H1 (cell line): ENCODE measurements around the gene COL4A2. TPM values are rescaled to one million over a fixed set of nuclear protein-coding genes. Genes with fewer than 3 reads are reported as not detected.

Experiments
- CTCF ChIA-PET: fragments of 300-600 bp; sonication (Branson Sonifier 250); formaldehyde crosslinking; loops from one replicate; lab custom pipeline; 2021; ENCODE audit not compliant: partially characterized antibody; lab: Charles Lee
- POLR2A ChIA-PET: fragments of 300-600 bp; sonication (Branson Sonifier 250); formaldehyde crosslinking; loops from one replicate; lab custom pipeline; 2021; ENCODE audit warnings: inconsistent platforms; ENCODE audit not compliant: partially characterized antibody; lab: Charles Lee
- DNase-seq, 2 experiments: peaks; one replicate each; pipeline versions ENCODE4 v3.0.0 to v3.0.0-alpha.2; 2010 to 2022; ENCODE audit warnings: low spot score in 2 of 2, low read depth in 1 of 2, mixed read lengths in 1 of 2
- FAIRE-seq: peaks from 2 replicates; lab custom pipeline; 2011; peaks lifted over from hg19 to GRCh38; lab: Jason Lieb, UNC
- H2AFZ ChIP-seq: 2 replicates; pipeline ENCODE4 v1.8.1; 2012; ENCODE audit warnings: low read length, inconsistent platforms
- H2AK5ac ChIP-seq: 2 replicates; pipeline ENCODE4 v1.6.1; 2013; ENCODE audit warnings: low read depth, low read length
- H2BK120ac ChIP-seq: replicated peaks from 2 replicates; pipeline ENCODE3; 2013; ENCODE audit warnings: low read depth, low read length, inconsistent platforms
- H2BK12ac ChIP-seq: 2 replicates; pipeline ENCODE4 v1.6.1; 2013; ENCODE audit warnings: low read depth, low read length
- H2BK15ac ChIP-seq: 2 replicates; pipeline ENCODE4 v1.6.1; 2013; ENCODE audit warnings: low read length
- H2BK20ac ChIP-seq: 2 replicates; pipeline ENCODE4 v1.6.1; 2013; ENCODE audit warnings: low read length
- H2BK5ac ChIP-seq: 2 replicates; pipeline ENCODE4 v1.6.1; 2013; ENCODE audit warnings: low read depth, low read length
- H3K14ac ChIP-seq: 2 replicates; pipeline ENCODE4 v1.6.1; 2013; ENCODE audit warnings: inconsistent platforms; ENCODE audit not compliant: insufficient read length
- H3K18ac ChIP-seq: 2 replicates; pipeline ENCODE4 v1.6.1; 2013; ENCODE audit warnings: low read length; ENCODE audit errors: extremely low read depth
- H3K23ac ChIP-seq: 2 replicates; pipeline ENCODE4 v1.6.1; 2013; ENCODE audit warnings: inconsistent platforms; ENCODE audit not compliant: insufficient read length
- H3K23me2 ChIP-seq: 2 replicates; pipeline ENCODE4 v1.6.1; 2013; ENCODE audit warnings: low read depth, low read length
- H3K27ac ChIP-seq: 2 replicates; pipeline ENCODE4 v1.6.1; 2011; ENCODE audit warnings: low read depth, low read length, inconsistent platforms
- H3K27me3 ChIP-seq, 4 experiments: replicated peaks in 1 of 4; 1 replicate in 1 of 4; 2 replicates in 3 of 4; pipeline versions ENCODE4 v1.6.1 to v1.8.1; 2011 to 2013; ENCODE audit warnings: low read length in 3 of 4, mild to moderate bottlenecking in 3 of 4, inconsistent platforms in 2 of 4, mixed read lengths in 2 of 4, moderate library complexity in 1 of 4; ENCODE audit not compliant: control insufficient read depth in 3 of 4, insufficient read depth in 3 of 4; ENCODE audit errors: extremely low read depth in 1 of 4
- H3K36me3 ChIP-seq, 4 experiments: 2 replicates each; pipeline versions ENCODE4 v1.6.1 to v1.8.1; 2011 to 2013; ENCODE audit warnings: mild to moderate bottlenecking in 4 of 4, low read length in 3 of 4, moderate library complexity in 2 of 4, control low read depth in 1 of 4, inconsistent platforms in 1 of 4; ENCODE audit not compliant: insufficient read depth in 4 of 4, control insufficient read depth in 2 of 4
- H3K4ac ChIP-seq: replicated peaks from 2 replicates; pipeline ENCODE3; 2013; ENCODE audit warnings: low read length, low read depth, mixed read lengths, inconsistent platforms; ENCODE audit not compliant: insufficient read length
- H3K4me1 ChIP-seq, 4 experiments: replicated peaks in 1 of 4; 1 replicate in 1 of 4; 2 replicates in 3 of 4; pipeline versions ENCODE4 v1.6.1 to v1.8.1; 2011 to 2013; ENCODE audit warnings: low read length in 3 of 4, inconsistent platforms in 2 of 4, mixed read lengths in 1 of 4; ENCODE audit not compliant: insufficient read depth in 4 of 4, control insufficient read depth in 3 of 4
- H3K4me2 ChIP-seq, 2 experiments: 2 replicates each; pipeline versions ENCODE4 v1.6.1 to v1.8.1; 2011 to 2013; ENCODE audit warnings: low read depth in 2 of 2, low read length in 2 of 2, control low read depth in 1 of 2, inconsistent platforms in 1 of 2, mild to moderate bottlenecking in 1 of 2; ENCODE audit not compliant: insufficient read depth in 1 of 2
- H3K4me3 ChIP-seq, 4 experiments: fragments of 200-600, 300-600 bp in 1 of 4; sonication (generic), shearing (Covaris generic), sonication (Bioruptor Twin) in 1 of 4; 2 replicates each; pipeline versions ENCODE4 v1.5.1 to v1.8.1; 2011 to 2016; ENCODE audit warnings: low read length in 4 of 4, low read depth in 3 of 4, control low read depth in 2 of 4, inconsistent platforms in 2 of 4, mild to moderate bottlenecking in 2 of 4, mixed read lengths in 1 of 4, moderate library complexity in 1 of 4; ENCODE audit not compliant: insufficient read depth in 2 of 4; ENCODE audit errors: extremely low read depth in 1 of 4
- H3K56ac ChIP-seq: replicated peaks from 2 replicates; pipeline ENCODE3; 2013; ENCODE audit warnings: low read depth, mild to moderate bottlenecking, mixed read lengths, low read length, inconsistent platforms; ENCODE audit not compliant: insufficient read length
- H3K79me1 ChIP-seq: 2 replicates; pipeline ENCODE4 v1.6.1; 2013; ENCODE audit warnings: low read depth, low read length, control low read depth
- H3K79me2 ChIP-seq, 2 experiments: 2 replicates each; pipeline versions ENCODE4 v1.6.1 to v1.8.1; 2012 to 2013; ENCODE audit warnings: low read length in 2 of 2, mild to moderate bottlenecking in 2 of 2, inconsistent platforms in 1 of 2; ENCODE audit not compliant: insufficient read depth in 2 of 2, control insufficient read depth in 1 of 2
- H3K9ac ChIP-seq, 4 experiments: replicated peaks in 1 of 4; 1 replicate in 1 of 4; 2 replicates in 3 of 4; pipeline versions ENCODE4 v1.6.1 to v1.8.1; 2011 to 2013; ENCODE audit warnings: low read depth in 3 of 4, low read length in 3 of 4, control low read depth in 2 of 4, mild to moderate bottlenecking in 2 of 4, moderate library complexity in 2 of 4, inconsistent platforms in 1 of 4; ENCODE audit errors: extremely low read depth in 1 of 4
- H3K9me3 ChIP-seq, 2 experiments: 2 replicates each; pipeline versions ENCODE4 v1.6.1 to v1.8.1; 2012 to 2013; ENCODE audit warnings: mild to moderate bottlenecking in 2 of 2, moderate library complexity in 2 of 2, control low read depth in 1 of 2, inconsistent platforms in 1 of 2, low read depth in 1 of 2, low read length in 1 of 2, mixed read lengths in 1 of 2; ENCODE audit not compliant: insufficient read depth in 2 of 2
- H4K20me1 ChIP-seq, 2 experiments: replicated peaks in 1 of 2; 2 replicates each; pipeline versions ENCODE3 to v1.8.1; 2011 to 2013; ENCODE audit warnings: inconsistent platforms in 2 of 2, low read length in 2 of 2, mild to moderate bottlenecking in 1 of 2; ENCODE audit not compliant: insufficient read depth in 2 of 2, control insufficient read depth in 1 of 2
- H4K5ac ChIP-seq: 2 replicates; pipeline ENCODE4 v1.6.1; 2013; ENCODE audit warnings: low read length, low read depth, mixed read lengths, inconsistent platforms; ENCODE audit not compliant: insufficient read length
- H4K8ac ChIP-seq: 2 replicates; pipeline ENCODE4 v1.8.0; 2013; ENCODE audit warnings: mild to moderate bottlenecking, moderate library complexity, low read length, inconsistent platforms; ENCODE audit not compliant: insufficient read depth; ENCODE audit errors: extremely low read depth
- H4K91ac ChIP-seq: replicated peaks from 2 replicates; pipeline ENCODE3; 2013; ENCODE audit warnings: low read length, mixed read lengths, inconsistent platforms; ENCODE audit not compliant: insufficient read length
- RAD21 ChIP-seq, 2 experiments: IDR thresholded peaks in 1 of 2; conservative IDR thresholded peaks in 1 of 2; 2 replicates each; pipeline ENCODE4 v1.6.1; 2011; ENCODE audit warnings: low read depth in 2 of 2, low read length in 2 of 2, improper control_type of control experiment in 1 of 2, inconsistent platforms in 1 of 2, mild to moderate bottlenecking in 1 of 2, moderate library complexity in 1 of 2
- SAP30 ChIP-seq: fragments of 300-600 bp; sonication (generic); IDR thresholded peaks from 2 replicates; pipeline ENCODE4 v1.7.1; 2012; ENCODE audit warnings: low read length, moderate library complexity, mild to moderate bottlenecking, inconsistent platforms; ENCODE audit not compliant: insufficient read depth, insufficient replicate concordance
- WGBS, 2 experiments: shearing (Covaris generic) in 1 of 2; methylation state at CpG; one replicate each; pipeline versions ENCODE4 v1.1.6 to v1.1.7; 2013 to 2015; ENCODE audit warnings: low lambda C conversion rate in 2 of 2, mixed read lengths in 2 of 2, inconsistent platforms in 1 of 2, low coverage in 1 of 2, missing lambda C conversion rate in 1 of 2; ENCODE audit not compliant: insufficient replicate concordance in 2 of 2, insufficient coverage in 1 of 2, insufficient read length in 1 of 2; ENCODE audit errors: extremely low coverage in 1 of 2, missing lambda C conversion rate in 1 of 2; 5-methylcytosine and 5-hydroxymethylcytosine counted together
- polyA plus RNA-seq, 7 experiments: library from polyadenylated mRNA; depleted of rRNA in 3 of 7; stranded (reverse) in 5 of 7; unstranded in 2 of 7; fragments of >200 nt in 5 of 7; fragments of 200-250 nt in 2 of 7; gene quantifications; 1 replicate in 5 of 7; 2 replicates in 1 of 7; 4 replicates in 1 of 7; pipeline versions ENCODE4 v1.2.1 to v1.2.3, GENCODE V29; 2011 to 2013; ENCODE audit warnings: missing spikeins in 2 of 7, mixed read lengths in 2 of 7
- total RNA-seq: library from RNA; stranded (reverse); fragmentation: NEBNext Ultra II Directional; extraction: Animal tissue kit (Norgen Biotek cat#: 25700); gene quantifications from 2 replicates; pipeline ENCODE4 v1.2.1, GENCODE V29; 2021

COL4A2 gene
- total and polyA plus RNA-seq, 2 of the 8 experiments (the other 6 are each of a cell fraction or from before 2014, with no cell fraction given), result 80.4 to 87.3 TPM

- ChIA-PET CTCF (interaction anchor here (1.3 to 4.7 kb wide), 3 partner anchors 9 to 138 kb away, joined by 4 to 28 read pairs (median 14); no protein-coding TSS in a partner anchor), POLR2A (no interaction called here)
- Histone ChIP-seq H3K4me1 (peaks cover 3 to 8% (median 3%) of the 10 kb centered on the region in 4 experiments; a peak in 3 of 7 replicates), H2BK120ac (no peak overlapping the region), H3K14ac (no peak overlapping the region), H3K23me2 (no peaks in the 10 kb centered on the region), H3K9me3 (no peaks in the 10 kb centered on the region), H3K79me2 (peaks cover 0 to 7% of the 10 kb centered on the region in 2 experiments; a peak in 2 of 4 replicates), H4K8ac (no peak overlapping the region), H3K56ac (no peak overlapping the region), H3K9ac (no peak overlapping the region), H2BK5ac (no peak overlapping the region), H3K27me3 (no peaks in the 10 kb centered on the region; a peak in 1 of 7 replicates), H4K5ac (no peak overlapping the region), H3K79me1 (peaks cover 10% of the 10 kb centered on the region; the same call in 1 of the 2 replicates), H3K18ac (no peak overlapping the region), H4K91ac (no peak overlapping the region), H2BK20ac (no peak overlapping the region), H3K36me3 (no peaks in the 10 kb centered on the region; a peak in 2 of 8 replicates)
- FAIRE-seq, result no peak
- no peak for TF ChIP-seq RAD21 (IDR thresholded peaks at IDR 0.05 in 1 of 2, conservative IDR thresholded peaks at IDR 0.05 in 1 of 2; ENCODE audit: low read depth in 2 of 2, low read length in 2 of 2)
- TF ChIP-seq SAP30, result no peak
- TF ChIP-seq, all 59 proteins: peak for 0
- H4K20me1 ChIP-seq, result no peaks in the 10 kb centered on the region
- no peak overlapping the region for H3K4me2 ChIP-seq
- no peak overlapping the region for H3K4ac ChIP-seq
- 94% methylated on average over 6 of the region's 6 CpGs; no CpG with 5 or more reads in 1 of the 2 experiments for WGBS, 2 experiments
- H2BK15ac ChIP-seq, result no peak overlapping the region
- no peak overlapping the region for H2AFZ ChIP-seq
- no peak overlapping the region for H3K4me3 ChIP-seq
- no peak for DNase-seq
- H2AK5ac ChIP-seq, result no peak overlapping the region
- no peak overlapping the region for H3K23ac ChIP-seq
- H2BK12ac ChIP-seq, result no peak overlapping the region
- no peak overlapping the region for H3K27ac ChIP-seq
Observed at GRCh38 chr13:110273254-110273653, 33.8 kb upstream of the COL4A2 start.
